PFSK-1 (cell line): ENCODE data around the gene ZFYVE16.

ENCODE experiments used
- POLR2AphosphoS5 ChIP-seq: IDR thresholded peaks from 2 replicates; pipeline ENCODE4 v1.6.1; 2012; ENCODE audit warnings: low read depth, mild to moderate bottlenecking, control low read depth, low read length, moderate library complexity
- TAF1 ChIP-seq: IDR thresholded peaks from 2 replicates; pipeline ENCODE4 v1.6.1; 2012; ENCODE audit warnings: low read length, control low read depth, borderline replicate concordance; ENCODE audit not compliant: insufficient read depth
- TF ChIP-seq, protein P1 (sequence below), 2 experiments: IDR thresholded peaks; 2 replicates each; pipeline versions ENCODE4 v1.6.1 to v1.8.0; 2011 to 2012; ENCODE audit warnings: low read depth in 2 of 2, low read length in 2 of 2, control low read depth in 1 of 2, inconsistent platforms in 1 of 2, mild to moderate bottlenecking in 1 of 2, moderate library complexity in 1 of 2; ENCODE audit not compliant: insufficient read depth in 1 of 2

DNA sequence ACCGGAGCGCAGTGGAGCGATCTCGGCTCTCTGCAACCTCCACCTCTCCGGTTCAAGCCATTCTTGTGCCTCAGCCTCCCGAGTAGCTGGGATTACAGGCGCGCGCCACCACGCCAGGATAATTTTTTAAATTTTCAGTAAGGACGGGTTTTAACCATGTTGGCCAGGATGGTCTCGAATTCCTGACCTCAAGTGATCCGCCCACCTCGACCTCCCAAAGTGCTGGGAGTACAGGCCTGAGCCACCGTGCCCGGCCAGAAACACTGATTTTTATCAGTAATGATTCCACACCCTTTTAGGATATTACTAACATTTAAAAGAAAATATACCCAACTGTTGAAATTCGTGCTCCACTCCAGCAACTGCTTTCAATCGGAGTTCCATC lies 79.6 kb downstream of the ZFYVE16 start:
- TF ChIP-seq, protein P1, sequence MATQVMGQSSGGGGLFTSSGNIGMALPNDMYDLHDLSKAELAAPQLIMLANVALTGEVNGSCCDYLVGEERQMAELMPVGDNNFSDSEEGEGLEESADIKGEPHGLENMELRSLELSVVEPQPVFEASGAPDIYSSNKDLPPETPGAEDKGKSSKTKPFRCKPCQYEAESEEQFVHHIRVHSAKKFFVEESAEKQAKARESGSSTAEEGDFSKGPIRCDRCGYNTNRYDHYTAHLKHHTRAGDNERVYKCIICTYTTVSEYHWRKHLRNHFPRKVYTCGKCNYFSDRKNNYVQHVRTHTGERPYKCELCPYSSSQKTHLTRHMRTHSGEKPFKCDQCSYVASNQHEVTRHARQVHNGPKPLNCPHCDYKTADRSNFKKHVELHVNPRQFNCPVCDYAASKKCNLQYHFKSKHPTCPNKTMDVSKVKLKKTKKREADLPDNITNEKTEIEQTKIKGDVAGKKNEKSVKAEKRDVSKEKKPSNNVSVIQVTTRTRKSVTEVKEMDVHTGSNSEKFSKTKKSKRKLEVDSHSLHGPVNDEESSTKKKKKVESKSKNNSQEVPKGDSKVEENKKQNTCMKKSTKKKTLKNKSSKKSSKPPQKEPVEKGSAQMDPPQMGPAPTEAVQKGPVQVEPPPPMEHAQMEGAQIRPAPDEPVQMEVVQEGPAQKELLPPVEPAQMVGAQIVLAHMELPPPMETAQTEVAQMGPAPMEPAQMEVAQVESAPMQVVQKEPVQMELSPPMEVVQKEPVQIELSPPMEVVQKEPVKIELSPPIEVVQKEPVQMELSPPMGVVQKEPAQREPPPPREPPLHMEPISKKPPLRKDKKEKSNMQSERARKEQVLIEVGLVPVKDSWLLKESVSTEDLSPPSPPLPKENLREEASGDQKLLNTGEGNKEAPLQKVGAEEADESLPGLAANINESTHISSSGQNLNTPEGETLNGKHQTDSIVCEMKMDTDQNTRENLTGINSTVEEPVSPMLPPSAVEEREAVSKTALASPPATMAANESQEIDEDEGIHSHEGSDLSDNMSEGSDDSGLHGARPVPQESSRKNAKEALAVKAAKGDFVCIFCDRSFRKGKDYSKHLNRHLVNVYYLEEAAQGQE (IDR thresholded peaks at IDR 0.05; ENCODE audit: insufficient read depth in 1 of 2, low read depth in 2 of 2, low read length in 2 of 2) = no peak
- TF ChIP-seq POLR2AphosphoS5 = no peak
- TF ChIP-seq TAF1 = no peak
